Uterus (tissue), 2 donors: ENCODE measurements around the gene C21orf58.

ENCODE experiments used
- POLR2A ChIP-seq, 2 donors: fragments of 450-650 bp; IDR thresholded peaks; one replicate each; pipeline ENCODE4 v1.6.1; 2016; ENCODE audit warnings: antibody characterized with exemption in 2 of 2, mild to moderate bottlenecking in 1 of 2, moderate library complexity in 1 of 2
- TF ChIP-seq, protein P1 (sequence below), 4 experiments: fragments of 200-600 bp in 2 of 4; fragments of 450-650 bp in 2 of 4; sonication (generic) in 2 of 4; IDR thresholded peaks; one replicate each; pipeline ENCODE4 v1.5.1; 2016 to 2019; ENCODE audit warnings: antibody characterized with exemption in 4 of 4, mild to moderate bottlenecking in 2 of 4, moderate library complexity in 1 of 4

DNA sequence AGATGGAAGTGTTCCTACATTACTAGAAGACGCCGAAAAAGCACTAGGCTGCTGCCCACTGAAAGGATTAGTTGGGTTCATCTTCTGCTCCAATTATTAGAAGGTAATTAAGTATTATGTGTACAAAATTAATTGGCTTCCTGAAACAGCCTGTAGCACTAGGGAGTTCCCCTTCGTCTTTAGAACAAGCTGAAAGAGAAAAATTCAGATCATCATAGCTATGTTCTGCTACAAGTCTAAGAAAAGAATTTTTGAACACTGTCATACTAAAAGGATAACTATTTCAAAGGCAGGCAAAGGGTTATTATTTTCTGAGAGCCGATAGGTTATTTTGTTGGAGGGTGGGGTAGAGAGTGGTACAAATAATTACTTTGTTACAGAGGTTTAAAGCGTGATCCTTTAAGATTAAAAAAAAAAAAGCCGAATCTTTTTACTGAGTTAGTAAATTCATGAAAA lies 38.4 kb downstream of the C21orf58 start, which contains the start of gene MCM3AP:
- TF ChIP-seq, protein P1, sequence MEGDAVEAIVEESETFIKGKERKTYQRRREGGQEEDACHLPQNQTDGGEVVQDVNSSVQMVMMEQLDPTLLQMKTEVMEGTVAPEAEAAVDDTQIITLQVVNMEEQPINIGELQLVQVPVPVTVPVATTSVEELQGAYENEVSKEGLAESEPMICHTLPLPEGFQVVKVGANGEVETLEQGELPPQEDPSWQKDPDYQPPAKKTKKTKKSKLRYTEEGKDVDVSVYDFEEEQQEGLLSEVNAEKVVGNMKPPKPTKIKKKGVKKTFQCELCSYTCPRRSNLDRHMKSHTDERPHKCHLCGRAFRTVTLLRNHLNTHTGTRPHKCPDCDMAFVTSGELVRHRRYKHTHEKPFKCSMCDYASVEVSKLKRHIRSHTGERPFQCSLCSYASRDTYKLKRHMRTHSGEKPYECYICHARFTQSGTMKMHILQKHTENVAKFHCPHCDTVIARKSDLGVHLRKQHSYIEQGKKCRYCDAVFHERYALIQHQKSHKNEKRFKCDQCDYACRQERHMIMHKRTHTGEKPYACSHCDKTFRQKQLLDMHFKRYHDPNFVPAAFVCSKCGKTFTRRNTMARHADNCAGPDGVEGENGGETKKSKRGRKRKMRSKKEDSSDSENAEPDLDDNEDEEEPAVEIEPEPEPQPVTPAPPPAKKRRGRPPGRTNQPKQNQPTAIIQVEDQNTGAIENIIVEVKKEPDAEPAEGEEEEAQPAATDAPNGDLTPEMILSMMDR (IDR thresholded peaks at IDR 0.05) = no peak
- no peak for TF ChIP-seq POLR2A (IDR thresholded peaks at IDR 0.05)
